ENCODE measurements around the gene DMRTB1. TPM values are rescaled to one million over a fixed set of nuclear protein-coding genes. Genes with fewer than 3 reads are reported as not detected.

DMRTB1 gene
- total RNA-seq, 1 donor from 2014 or later: not detected

GRCh38 chr1:53485478-53486394 lies 26.5 kb downstream of the DMRTB1 start:
- TF ChIP-seq CTCF (conservative IDR thresholded peaks at IDR 0.05; ENCODE audit: low read depth, low read length): peak; percentile 89
- no peak for DNase-seq (ENCODE audit: low read depth)
- no peak overlapping the region for H3K4me3 ChIP-seq (ENCODE audit: low read depth, low read length)

GRCh38 chr1:53486395-53487026 lies 27.3 kb downstream of the DMRTB1 start:
- DNase-seq (ENCODE audit: low read depth): no peak
- no peak for TF ChIP-seq CTCF (conservative IDR thresholded peaks at IDR 0.05; ENCODE audit: low read depth, low read length)
- no peak overlapping the region for H3K4me3 ChIP-seq (ENCODE audit: low read depth, low read length)

- no peak for TF ChIP-seq CTCF (conservative IDR thresholded peaks at IDR 0.05; ENCODE audit: low read depth, low read length)
- H3K4me3 ChIP-seq (ENCODE audit: low read depth, low read length): no peak overlapping the region
- no peak for DNase-seq (ENCODE audit: low read depth)
Observed at GRCh38 chr1:53490351-53490750, 31.2 kb downstream of the DMRTB1 start.

GRCh38 chr1:53495633-53496345 lies 36.6 kb downstream of the DMRTB1 start:
- DNase-seq (ENCODE audit: low read depth): no peak
- no peak for TF ChIP-seq CTCF (conservative IDR thresholded peaks at IDR 0.05; ENCODE audit: low read depth, low read length)
- no peak overlapping the region for H3K4me3 ChIP-seq (ENCODE audit: low read depth, low read length)

GRCh38 chr1:53498555-53499131 lies 39.4 kb downstream of the DMRTB1 start:
- no peak for TF ChIP-seq CTCF (conservative IDR thresholded peaks at IDR 0.05; ENCODE audit: low read depth, low read length)
- no peak overlapping the region for H3K4me3 ChIP-seq (ENCODE audit: low read depth, low read length)
- DNase-seq (ENCODE audit: low read depth): no peak

GRCh38 chr1:53499257-53500203 lies 40.3 kb downstream of the DMRTB1 start:
- H3K4me3 ChIP-seq (ENCODE audit: low read depth, low read length): no peak overlapping the region
- TF ChIP-seq CTCF (conservative IDR thresholded peaks at IDR 0.05; ENCODE audit: low read depth, low read length): no peak
- DNase-seq (ENCODE audit: low read depth): no peak

All from epithelial cell of proximal tubule (primary cell).